Measurements from ENCODE around the gene ZKSCAN3.

- peak; percentile 67 for TF ChIP-seq CTCF (conservative IDR thresholded peaks at IDR 0.05)
- no peak for TF ChIP-seq ZFX (IDR thresholded peaks at IDR 0.05)
Measured at GRCh38 chr6:28393912-28394662, 44.3 kb downstream of the ZKSCAN3 start.
